ENCODE measurements around the gene GRAP2.

DNA sequence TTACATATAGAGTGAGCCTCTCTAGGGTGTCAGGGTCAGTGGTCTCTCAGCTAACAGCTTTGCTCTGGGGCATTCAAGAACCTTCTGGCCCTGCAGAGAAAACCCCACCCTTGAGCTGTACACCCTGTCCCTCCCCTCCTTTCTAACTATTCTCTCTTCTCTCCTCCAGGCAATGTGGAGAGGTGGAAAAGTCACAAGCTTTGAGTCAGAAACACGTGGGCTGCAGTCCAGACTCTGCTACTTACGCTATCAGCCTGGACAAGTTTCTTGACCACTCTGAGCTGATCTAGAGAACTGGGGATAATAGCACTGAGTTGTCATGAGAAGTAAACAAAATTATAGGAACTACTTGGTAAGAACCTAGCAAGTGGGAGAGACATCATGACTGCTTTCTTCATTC lies 83.1 kb downstream of the GRAP2 start:
- TF ChIP-seq CTCF (IDR thresholded peaks at IDR 0.05) (no peak), POLR2A (IDR thresholded peaks at IDR 0.05) (no peak)
